Heart left ventricle (tissue), 13 donors: ENCODE measurements around the gene ASIC2.

ENCODE experiments used
- POLR2A ChIP-seq, 2 donors: fragments of 450-650 bp; IDR thresholded peaks; one replicate each; pipeline ENCODE4 v1.6.1; 2017; ENCODE audit warnings: antibody characterized with exemption in 2 of 2, mild to moderate bottlenecking in 2 of 2, moderate library complexity in 2 of 2
- TF ChIP-seq, protein P1 (sequence below), 12 donors: fragments of 200-600 bp; sonication (generic) in 4 of 12; IDR thresholded peaks; one replicate each; pipeline versions ENCODE4 v1.5.0 to v1.8.0; 2018 to 2022; ENCODE audit warnings: antibody characterized with exemption in 12 of 12, mild to moderate bottlenecking in 5 of 12
- donor health status: ischemic (EF 13 %, LVEDD 7.1; RV severe dilation, severe dysfunction).
- donor health status: DM: no; HTN: yes; CAD: no.
- donor health status: DM: no; HTN: no; CAD: no.
- donor health status: ischemic (EF 25% LVEDD 6.9; RV normal size, moderate dysfunction).
- donor health status: ischemic (EF 25% LVEDD 5.7; RV mildly dilated, moderate dysfunction).
- donor health status: ischemic (EF 35%, LVEDD 5.7; RV mildly dilated, moderate dysfunction).
- donor health status: nonischemic (EF 11% LVEDD 7.7; RV severe dilation, severe dysfunction).
- donor health status: DM: yes; HTN: yes; CAD: no.
- donor health status: PGD.
- donor health status: ischemic (EF 29% LVEDD 5.4; RV normal size, mild dysfunction).
- donor health status: nonischemic (EF 23%, LVEDD 6.1; RV moderate dilation, normal function).

DNA sequence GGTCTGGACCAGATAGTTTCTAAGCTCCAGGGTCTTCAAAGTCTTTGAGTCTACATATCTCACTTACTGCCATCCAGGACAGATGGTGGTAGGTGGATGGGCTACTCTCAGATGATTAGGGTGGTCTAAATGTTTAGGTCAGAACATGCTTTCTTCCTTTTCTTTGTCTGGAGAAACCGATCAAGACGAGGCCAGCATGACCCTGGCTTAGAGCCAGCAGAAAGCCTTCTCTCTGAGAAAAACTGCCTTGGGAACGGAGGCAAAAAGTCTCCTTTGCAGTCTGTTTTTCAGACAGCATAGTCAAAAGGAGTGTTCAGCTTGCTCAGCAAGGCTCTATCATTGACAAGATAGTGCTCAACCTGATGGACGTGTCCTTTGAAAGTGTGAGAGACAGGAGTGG, 252.6 kb downstream of the ASIC2 start:
- TF ChIP-seq, protein P1, sequence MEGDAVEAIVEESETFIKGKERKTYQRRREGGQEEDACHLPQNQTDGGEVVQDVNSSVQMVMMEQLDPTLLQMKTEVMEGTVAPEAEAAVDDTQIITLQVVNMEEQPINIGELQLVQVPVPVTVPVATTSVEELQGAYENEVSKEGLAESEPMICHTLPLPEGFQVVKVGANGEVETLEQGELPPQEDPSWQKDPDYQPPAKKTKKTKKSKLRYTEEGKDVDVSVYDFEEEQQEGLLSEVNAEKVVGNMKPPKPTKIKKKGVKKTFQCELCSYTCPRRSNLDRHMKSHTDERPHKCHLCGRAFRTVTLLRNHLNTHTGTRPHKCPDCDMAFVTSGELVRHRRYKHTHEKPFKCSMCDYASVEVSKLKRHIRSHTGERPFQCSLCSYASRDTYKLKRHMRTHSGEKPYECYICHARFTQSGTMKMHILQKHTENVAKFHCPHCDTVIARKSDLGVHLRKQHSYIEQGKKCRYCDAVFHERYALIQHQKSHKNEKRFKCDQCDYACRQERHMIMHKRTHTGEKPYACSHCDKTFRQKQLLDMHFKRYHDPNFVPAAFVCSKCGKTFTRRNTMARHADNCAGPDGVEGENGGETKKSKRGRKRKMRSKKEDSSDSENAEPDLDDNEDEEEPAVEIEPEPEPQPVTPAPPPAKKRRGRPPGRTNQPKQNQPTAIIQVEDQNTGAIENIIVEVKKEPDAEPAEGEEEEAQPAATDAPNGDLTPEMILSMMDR (IDR thresholded peaks at IDR 0.05) = no peak
- no peak for TF ChIP-seq POLR2A (IDR thresholded peaks at IDR 0.05)
